GM10266 (cell line): Measurements from ENCODE around the gene ETS2.
"Not testable (repeated sequence)": the region's sequence is repeated elsewhere in the genome, so short reads cannot be mapped to it uniquely, and the experiment has no call there.

ENCODE experiments used
- DNase-seq: peaks from one replicate; pipeline ENCODE4 v3.0.0; 2012; ENCODE audit errors: extremely low spot score
- CTCF ChIP-seq: IDR thresholded peaks from 2 replicates; pipeline ENCODE4 v1.5.1; 2012; ENCODE audit warnings: mild to moderate bottlenecking, low read depth; ENCODE audit not compliant: control insufficient read depth, insufficient read depth; ENCODE audit errors: missing control alignments

Gene ETS2

DNA sequence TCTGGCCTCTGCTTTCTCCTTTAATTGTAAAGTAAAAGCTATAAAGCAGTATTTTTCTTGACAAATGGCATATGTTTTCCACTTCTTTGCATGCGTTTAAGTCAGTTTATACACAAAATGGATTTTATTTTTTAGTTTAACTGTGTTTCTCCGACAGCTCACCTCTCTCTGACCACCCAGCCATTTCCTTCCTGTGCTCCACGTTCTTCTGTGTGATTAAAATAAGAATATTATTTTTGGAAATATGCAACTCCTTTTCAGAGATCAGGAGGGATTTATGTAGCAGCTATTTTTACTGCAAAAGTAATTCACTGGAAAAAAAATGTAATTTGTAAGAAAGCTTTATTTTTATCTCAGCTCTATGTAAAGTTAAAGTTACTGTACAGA, 18.0 kb downstream of the ETS2 start:
- TF ChIP-seq CTCF, result no peak
- no peak for DNase-seq

- no peak for DNase-seq
- no peak for TF ChIP-seq CTCF
Observed at GRCh38 chr21:38824124-38824822, 18.5 kb downstream of the ETS2 start.

- TF ChIP-seq CTCF, result no peak
- no peak for DNase-seq
Observed at GRCh38 chr21:38825269-38825668, 19.5 kb downstream of the ETS2 start.

GRCh38 chr21:38825921-38826320, 20.2 kb downstream of the ETS2 start:
- TF ChIP-seq CTCF, result no peak
- DNase-seq, result no peak

GRCh38 chr21:38828111-38828510, 22.4 kb downstream of the ETS2 start:
- not testable (repeated sequence) for DNase-seq

GRCh38 chr21:38830671-38831525, 25.2 kb downstream of the ETS2 start:
- DNase-seq, result peak; percentile 43
- TF ChIP-seq CTCF, result no peak

- no peak for TF ChIP-seq CTCF
- DNase-seq, result peak; percentile 61
Observed at GRCh38 chr21:38831526-38832467, 26.1 kb downstream of the ETS2 start.
